WTC11 (cell line): ENCODE data around the gene BTN3A1. TPM values are rescaled to one million over a fixed set of nuclear protein-coding genes. Genes with fewer than 3 reads are reported as not detected.

Source experiments
- ATAC-seq: fragments of 200-7000 bp; cut with Tn5 transposase; 2 replicates; pipeline ENCODE4 v1.10.0; 2021; ENCODE audit warnings: mild to moderate bottlenecking, moderate library complexity
- CTCF ChIA-PET: fragments of 300-600 bp; sonication (Branson Sonifier 250); formaldehyde crosslinking; loops from one replicate; lab custom pipeline; 2021; ENCODE audit warnings: antibody characterized with exemption; lab: Charles Lee
- POLR2A ChIA-PET: fragments of 350-600 bp; sonication (Branson Sonifier 250); formaldehyde crosslinking; loops from one replicate; lab custom pipeline; 2021; ENCODE audit warnings: antibody characterized with exemption; lab: Charles Lee
- DNase-seq: peaks from one replicate; pipeline ENCODE4 v3.0.0; 2021; ENCODE audit warnings: low spot score
- H3K27ac Mint-ChIP-seq: 2 replicates; pipeline ENCODE4 v1.8.0; 2021; ENCODE audit warnings: mixed read lengths
- H3K27me3 Mint-ChIP-seq: 2 replicates; pipeline ENCODE4 v1.8.0; 2021; ENCODE audit warnings: low read depth, mild to moderate bottlenecking, moderate library complexity, mixed read lengths
- H3K36me3 Mint-ChIP-seq: 2 replicates; pipeline ENCODE4 v1.8.0; 2021; ENCODE audit warnings: mixed read lengths
- H3K4me1 Mint-ChIP-seq: 2 replicates; pipeline ENCODE4 v1.8.0; 2022; ENCODE audit warnings: mixed read lengths
- H3K4me3 Mint-ChIP-seq: 2 replicates; pipeline ENCODE4 v1.8.0; 2021; ENCODE audit warnings: mild to moderate bottlenecking, moderate library complexity, mixed read lengths
- H3K9me3 Mint-ChIP-seq: 2 replicates; pipeline ENCODE4 v1.8.0; 2021; ENCODE audit warnings: mixed read lengths
- AR ChIP-seq: fragments of 250-450 bp; sonication (Bioruptor Pico); IDR thresholded peaks from 2 replicates; pipeline ENCODE4 v1.9.0; 2021; ENCODE audit warnings: mild to moderate bottlenecking
- ATF1 ChIP-seq: sonication (generic); formaldehyde crosslinking; IDR thresholded peaks from 2 replicates; pipeline ENCODE4 v1.8.1; 2023; ENCODE audit warnings: mild to moderate bottlenecking, moderate library complexity, missing genetic modification reagents
- CTCF ChIP-seq: fragments of 200-600 bp; IDR thresholded peaks from 2 replicates; pipeline ENCODE4 v1.8.0; 2022; ENCODE audit warnings: antibody characterized with exemption
- EMX1 ChIP-seq: fragments of 250-450 bp; sonication (Bioruptor Pico); IDR thresholded peaks from 2 replicates; pipeline ENCODE4 v1.8.0; 2021; ENCODE audit warnings: mild to moderate bottlenecking
- ESRRA ChIP-seq: sonication (generic); formaldehyde crosslinking; IDR thresholded peaks from 2 replicates; pipeline ENCODE4 v1.8.1; 2022; ENCODE audit warnings: mild to moderate bottlenecking, missing genetic modification reagents, borderline replicate concordance
- GABPB1 ChIP-seq: sonication (generic); formaldehyde crosslinking; IDR thresholded peaks from 2 replicates; pipeline ENCODE4 v1.8.1; 2023; ENCODE audit warnings: mild to moderate bottlenecking, missing genetic modification reagents
- MAX ChIP-seq: sonication (generic); formaldehyde crosslinking; IDR thresholded peaks from 2 replicates; pipeline ENCODE4 v1.8.0; 2022; ENCODE audit warnings: mild to moderate bottlenecking, missing genetic modification reagents
- NFATC4 ChIP-seq: fragments of 250-450 bp; sonication (Bioruptor Pico); IDR thresholded peaks from 2 replicates; pipeline ENCODE4 v1.9.0; 2021; ENCODE audit warnings: mild to moderate bottlenecking
- NFYB ChIP-seq: sonication (generic); formaldehyde crosslinking; conservative IDR thresholded peaks from 2 replicates; pipeline ENCODE4 v1.8.0; 2022; ENCODE audit warnings: low read depth, missing genetic modification reagents
- SMAD4 ChIP-seq: sonication (generic); formaldehyde crosslinking; IDR thresholded peaks from 2 replicates; pipeline ENCODE4 v1.8.0; 2022; ENCODE audit warnings: mild to moderate bottlenecking, missing genetic modification reagents
- SOX15 ChIP-seq: fragments of 250-450 bp; sonication (Bioruptor Pico); IDR thresholded peaks from 2 replicates; pipeline ENCODE4 v1.9.0; 2021; ENCODE audit warnings: mild to moderate bottlenecking
- TEAD4 ChIP-seq: sonication (generic); formaldehyde crosslinking; IDR thresholded peaks from 2 replicates; pipeline ENCODE4 v1.8.0; 2022; ENCODE audit warnings: mild to moderate bottlenecking, missing genetic modification reagents
- TP53 ChIP-seq: sonication (generic); formaldehyde crosslinking; IDR thresholded peaks from 2 replicates; pipeline ENCODE4 v1.8.1; 2023; ENCODE audit warnings: mild to moderate bottlenecking, missing genetic modification reagents
- ZNF281 ChIP-seq: sonication (generic); formaldehyde crosslinking; IDR thresholded peaks from 2 replicates; pipeline ENCODE4 v1.8.0; 2023; ENCODE audit warnings: mild to moderate bottlenecking, missing genetic modification reagents
- ZNF396 ChIP-seq: fragments of 250-450 bp; sonication (Bioruptor Pico); IDR thresholded peaks from 2 replicates; pipeline ENCODE4 v1.8.0; 2021; ENCODE audit warnings: mild to moderate bottlenecking, moderate library complexity, borderline replicate concordance
- ZNF416 ChIP-seq: fragments of 250-450 bp; sonication (Bioruptor Pico); IDR thresholded peaks from 2 replicates; pipeline ENCODE4 v1.9.0; 2021; ENCODE audit warnings: mild to moderate bottlenecking, inconsistent platforms
- ZNF423 ChIP-seq: fragments of 250-450 bp; sonication (Bioruptor Pico); IDR thresholded peaks from 2 replicates; pipeline ENCODE4 v2.1.2; 2022; ENCODE audit warnings: mild to moderate bottlenecking, moderate library complexity
- ZNF425 ChIP-seq: fragments of 250-450 bp; sonication (Bioruptor Pico); conservative IDR thresholded peaks from 2 replicates; pipeline ENCODE4 v1.9.0; 2021; ENCODE audit warnings: mild to moderate bottlenecking
- ZSCAN18 ChIP-seq: fragments of 250-450 bp; sonication (Bioruptor Pico); IDR thresholded peaks from 2 replicates; pipeline ENCODE4 v2.1.2; 2022; ENCODE audit warnings: mild to moderate bottlenecking, moderate library complexity
- total RNA-seq: library from RNA; stranded (reverse); gene quantifications from 3 replicates; pipeline ENCODE4 v1.2.3, GENCODE V29; 2021

BTN3A1 gene
- total RNA-seq, 1 experiment from 2014 or later = 4.5 TPM

- H3K4me3 Mint-ChIP-seq = no peak overlapping the region
- peaks cover 26% of the 10 kb centered on the region for H3K9me3 Mint-ChIP-seq
- peaks cover 4% of the 10 kb centered on the region for H3K4me1 Mint-ChIP-seq
- DNase-seq (peak; percentile 69), ATAC-seq (peak; percentile 98)
- peaks cover 21% of the 10 kb centered on the region for H3K36me3 Mint-ChIP-seq
- no peak for TF ChIP-seq ZSCAN18 (CRISPR knock-in tag)
- TF ChIP-seq NFYB (CRISPR knock-in tag) = peak; percentile 29; the same call in 1 of the 2 replicates
- CTCF ChIA-PET = interaction anchor here (1.0 to 2.6 kb wide), 4 partner anchors 9 to 80 kb away, joined by 3 to 25 read pairs (median 6); no protein-coding TSS in a partner anchor
- POLR2A ChIA-PET = interaction anchor here (0.6 kb wide), 1 partner anchor 150 kb away, joined by 3 read pairs; a partner anchor contains a TSS
- peaks cover 11% of the 10 kb centered on the region for H3K27me3 Mint-ChIP-seq
- H3K27ac Mint-ChIP-seq = no peak overlapping the region
Observed at GRCh38 chr6:26421259-26422144, 19.4 kb downstream of the BTN3A1 start.

GRCh38 chr6:26422329-26422728, 20.3 kb downstream of the BTN3A1 start:
- peaks cover 7% of the 10 kb centered on the region for H3K27me3 Mint-ChIP-seq
- ChIA-PET CTCF (no interaction called here), POLR2A (no interaction called here)
- no peak overlapping the region for H3K27ac Mint-ChIP-seq
- ATAC-seq (no peak), DNase-seq (no peak)
- peaks cover 28% of the 10 kb centered on the region for H3K36me3 Mint-ChIP-seq
- no peak for TF ChIP-seq MAX (CRISPR knock-in tag)
- TF ChIP-seq ZNF396 (CRISPR knock-in tag) = no peak
- TF ChIP-seq TP53 (CRISPR knock-in tag) = no peak
- TF ChIP-seq CTCF = no peak
- TF ChIP-seq ZNF281 (CRISPR knock-in tag) = no peak
- TF ChIP-seq ZNF425 (CRISPR knock-in tag) = no peak
- TF ChIP-seq GABPB1 (CRISPR knock-in tag) = no peak
- TF ChIP-seq AR (CRISPR knock-in tag) = no peak
- no peak for TF ChIP-seq ZNF423 (CRISPR knock-in tag)
- TF ChIP-seq TEAD4 = no peak
- no peak for TF ChIP-seq NFATC4
- TF ChIP-seq SOX15 (CRISPR knock-in tag) = no peak
- TF ChIP-seq ESRRA (CRISPR knock-in tag) = no peak
- TF ChIP-seq SMAD4 (CRISPR knock-in tag) = no peak
- no peak for TF ChIP-seq EMX1 (CRISPR knock-in tag)
- TF ChIP-seq ATF1 (CRISPR knock-in tag) = no peak
- TF ChIP-seq ZNF416 (CRISPR knock-in tag) = no peak
- peaks cover 19% of the 10 kb centered on the region for H3K9me3 Mint-ChIP-seq
- H3K4me1 Mint-ChIP-seq = peaks cover 4% of the 10 kb centered on the region
- H3K4me3 Mint-ChIP-seq = peak overlapping the region; percentile 29; the same call in 1 of the 2 replicates
